Occipital lobe (tissue), 2 donors: ENCODE results near the gene ROCK2. TPM values are rescaled to one million over a fixed set of nuclear protein-coding genes. Genes with fewer than 3 reads are reported as not detected.
"Not testable (repeated sequence)": the region's sequence is repeated elsewhere in the genome, so short reads cannot be mapped to it uniquely, and the experiment has no call there.

Source experiments
- DNase-seq: peaks from one replicate; lab custom pipeline; 2025; lab: John Stamatoyannopoulos, UW
- total RNA-seq: library from RNA; depleted of rRNA; stranded (reverse); fragments of >200 nt; gene quantifications from one replicate; pipeline ENCODE4 v1.2.3, GENCODE V29; 2014

ROCK2 gene
- total RNA-seq, 1 donor from 2014 or later = 68.2 TPM

DNA sequence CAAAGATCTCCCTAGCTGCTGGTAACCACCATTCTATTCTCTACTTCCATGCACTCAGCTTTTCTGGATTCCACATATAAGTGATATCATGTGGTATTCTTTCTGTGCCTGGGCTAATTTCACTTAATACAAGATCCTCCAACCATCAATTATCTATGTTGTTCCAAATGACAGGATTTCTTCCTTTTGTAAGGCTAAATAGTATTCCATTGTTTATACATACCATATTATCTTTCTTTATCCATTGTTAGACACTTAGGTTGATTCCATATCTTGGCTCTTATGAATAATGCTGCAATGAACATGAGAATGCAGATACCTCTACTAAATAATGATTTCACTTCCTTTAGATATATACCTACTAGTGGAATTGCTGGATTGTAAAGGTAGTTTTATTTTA lies 66.2 kb downstream of the ROCK2 start:
- no peak for DNase-seq

DNA sequence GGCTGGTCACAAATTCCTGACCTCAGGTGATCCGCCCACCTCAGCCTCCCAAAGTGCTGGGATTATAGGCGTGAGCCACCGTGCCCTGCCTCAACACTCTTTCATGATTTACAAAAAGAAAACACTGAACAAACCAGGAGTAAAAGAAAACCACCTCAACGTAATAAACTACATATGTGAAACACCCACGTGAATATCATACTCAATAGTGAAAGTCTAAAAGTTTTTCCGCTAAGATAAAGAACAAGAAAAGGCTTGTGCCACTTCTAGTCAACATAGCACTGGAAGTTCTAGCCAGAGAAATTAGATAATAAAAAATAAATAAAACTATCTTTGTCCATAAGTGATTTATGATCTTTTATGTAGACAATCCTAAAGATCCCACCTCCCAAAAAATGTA lies 68.5 kb downstream of the ROCK2 start:
- DNase-seq = no peak

- no peak for DNase-seq
These were observed 73.5 kb downstream of the ROCK2 start for GRCh38 chr2:11270891-11271290.

- no peak for DNase-seq
These were observed 76.5 kb downstream of the ROCK2 start for GRCh38 chr2:11267931-11268330.

DNA sequence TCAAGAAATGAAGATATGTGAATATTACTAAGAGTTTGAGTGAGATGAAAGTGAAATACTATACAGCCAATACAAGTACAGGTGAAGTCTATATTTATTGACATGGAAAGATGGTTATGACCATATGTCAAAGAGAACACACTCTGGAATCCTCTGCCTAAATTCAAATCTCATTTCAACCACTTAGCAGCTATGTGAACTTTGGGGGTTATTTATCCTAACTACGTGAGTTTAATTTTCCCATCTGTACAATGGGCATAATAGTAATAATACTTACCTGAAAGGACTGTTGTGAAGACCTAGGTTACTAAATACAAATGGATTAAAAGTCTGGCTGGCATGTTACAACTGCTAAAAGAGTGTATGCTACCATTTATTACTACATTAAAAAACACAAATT lies 79.6 kb downstream of the ROCK2 start:
- no peak for DNase-seq

DNA sequence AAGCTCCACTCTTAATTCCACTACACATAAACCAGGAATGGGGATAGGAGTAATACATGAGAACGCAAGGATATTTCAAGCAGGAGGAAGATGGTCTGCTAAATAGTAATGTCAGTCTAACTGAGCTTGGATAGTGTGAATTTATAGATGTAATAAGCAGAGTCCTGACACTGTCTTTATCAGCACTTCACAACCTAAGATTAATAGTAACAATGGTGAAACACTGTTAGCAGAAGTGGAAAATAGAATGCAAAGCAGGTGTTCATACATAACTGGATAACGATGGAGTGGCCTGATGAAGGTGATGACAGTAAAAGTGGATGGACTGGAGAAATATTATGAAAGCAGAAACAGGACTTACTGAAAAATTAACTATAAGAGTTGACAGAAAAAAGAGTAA lies 80.4 kb downstream of the ROCK2 start:
- no peak for DNase-seq

GRCh38 chr2:11263177-11263576 lies 81.3 kb downstream of the ROCK2 start:
- no peak for DNase-seq

DNA sequence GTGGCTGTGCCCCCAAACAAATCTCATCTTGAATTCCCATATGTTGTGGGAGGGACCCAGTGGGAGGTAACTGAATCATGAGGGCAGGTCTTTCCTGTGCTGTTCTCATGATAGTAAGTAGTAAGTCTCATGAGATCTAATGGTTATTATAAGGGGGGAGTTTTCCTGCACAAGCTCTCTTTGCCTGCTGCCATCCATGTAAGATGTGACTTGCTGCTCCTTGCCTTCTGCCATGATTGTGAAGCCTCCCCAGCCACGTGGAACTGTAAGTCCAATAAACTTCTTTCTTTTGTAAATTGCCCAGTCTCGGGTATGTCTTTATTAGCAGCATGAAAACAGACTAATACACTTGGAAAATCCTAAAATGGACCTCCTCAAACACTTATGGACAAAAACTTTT lies 82.0 kb downstream of the ROCK2 start:
- not testable (repeated sequence) for DNase-seq

DNA sequence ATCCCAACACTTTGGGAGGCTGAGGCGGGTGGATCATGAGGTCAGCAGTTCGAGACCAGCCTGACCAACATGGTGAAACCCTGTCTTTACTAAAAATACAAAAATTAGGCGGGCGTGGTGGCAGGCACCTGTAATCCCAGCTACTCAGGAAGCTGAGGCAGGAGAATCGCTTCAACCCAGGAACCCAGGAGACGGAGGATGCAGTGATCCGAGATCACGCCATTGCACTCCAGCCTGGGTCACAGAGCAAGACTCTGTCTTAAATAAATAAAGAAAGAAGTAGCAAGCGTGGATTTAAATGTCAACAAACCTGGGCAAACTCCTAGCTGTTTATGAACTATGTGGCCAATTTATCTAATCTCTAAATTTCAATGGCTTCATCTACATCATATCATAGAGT lies 82.9 kb downstream of the ROCK2 start:
- not testable (repeated sequence) for DNase-seq

- DNase-seq = no peak
These were observed 83.5 kb downstream of the ROCK2 start for GRCh38 chr2:11260979-11261378.

GRCh38 chr2:11257964-11258363 lies 86.5 kb downstream of the ROCK2 start:
- no peak for DNase-seq

- no peak for DNase-seq
These were observed 87.4 kb downstream of the ROCK2 start for GRCh38 chr2:11257078-11257477.

- DNase-seq = no peak
These were observed 88.3 kb downstream of the ROCK2 start for GRCh38 chr2:11256166-11256565.

DNA sequence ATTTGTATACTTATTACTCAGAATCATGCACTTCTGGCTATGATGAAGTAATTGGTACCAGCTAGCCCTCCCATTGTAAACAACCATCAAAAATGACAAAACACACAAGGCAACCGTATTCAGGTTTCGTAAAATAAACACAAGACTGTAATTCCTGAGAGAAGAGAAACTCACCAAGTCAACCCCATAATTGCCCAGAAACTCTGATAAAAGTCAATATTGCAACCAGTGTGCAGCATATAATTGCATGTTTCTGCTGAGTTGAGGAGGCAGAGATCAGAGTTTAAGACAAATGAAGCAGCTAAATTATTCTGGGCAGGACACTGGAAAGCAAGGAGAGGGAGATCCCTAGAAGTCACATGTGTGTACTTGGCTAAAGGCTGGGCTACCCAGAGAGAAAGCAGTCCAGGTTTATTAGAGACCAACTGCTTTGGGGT lies 90.3 kb downstream of the ROCK2 start:
- DNase-seq = no peak

GRCh38 chr2:11252458-11252857 lies 92.0 kb downstream of the ROCK2 start:
- not testable (repeated sequence) for DNase-seq

- DNase-seq = no peak
These were observed 93.8 kb downstream of the ROCK2 start for GRCh38 chr2:11250400-11251196.

DNA sequence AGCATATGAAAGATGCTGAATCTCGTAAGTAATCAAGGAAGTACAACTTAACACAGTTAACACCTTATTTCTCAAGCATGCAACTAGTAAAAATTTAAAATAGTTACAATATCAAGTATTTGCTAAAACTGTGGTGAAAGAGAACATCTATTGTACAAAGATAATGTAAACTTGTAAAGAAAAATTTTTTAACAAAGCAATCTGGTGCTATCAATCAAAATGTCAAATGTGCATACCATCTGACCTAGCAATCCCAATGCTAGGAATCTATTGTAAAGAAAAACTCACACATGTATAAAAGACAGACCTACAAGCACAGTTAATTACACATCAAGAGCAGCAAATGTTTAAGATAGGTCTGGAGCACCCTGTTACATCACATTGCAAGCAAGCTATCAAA lies 99.1 kb downstream of the ROCK2 start:
- no peak for DNase-seq

- no peak for DNase-seq
These were observed 100.2 kb downstream of the ROCK2 start for GRCh38 chr2:11244091-11244826.

DNA sequence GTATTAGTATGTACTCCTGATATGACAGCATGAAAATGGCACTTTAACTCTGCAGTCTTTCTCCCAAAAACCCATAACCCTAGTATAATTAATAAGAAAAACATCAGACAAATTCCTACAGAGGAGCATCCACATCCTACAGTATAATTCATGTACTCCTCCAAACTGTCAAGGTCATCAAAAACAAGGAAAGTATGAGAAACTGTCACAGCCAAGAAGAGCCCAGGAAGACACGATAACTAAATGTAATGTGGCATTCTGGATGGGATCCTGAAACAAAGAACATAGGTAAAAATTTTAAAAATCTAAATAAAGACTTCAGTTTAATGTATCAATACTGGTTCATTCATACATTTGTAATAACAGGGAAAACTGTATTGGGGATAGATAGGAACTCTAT lies 100.9 kb downstream of the ROCK2 start:
- no peak for DNase-seq

- no peak for DNase-seq
These were observed 101.8 kb downstream of the ROCK2 start for GRCh38 chr2:11242542-11243174.

DNA sequence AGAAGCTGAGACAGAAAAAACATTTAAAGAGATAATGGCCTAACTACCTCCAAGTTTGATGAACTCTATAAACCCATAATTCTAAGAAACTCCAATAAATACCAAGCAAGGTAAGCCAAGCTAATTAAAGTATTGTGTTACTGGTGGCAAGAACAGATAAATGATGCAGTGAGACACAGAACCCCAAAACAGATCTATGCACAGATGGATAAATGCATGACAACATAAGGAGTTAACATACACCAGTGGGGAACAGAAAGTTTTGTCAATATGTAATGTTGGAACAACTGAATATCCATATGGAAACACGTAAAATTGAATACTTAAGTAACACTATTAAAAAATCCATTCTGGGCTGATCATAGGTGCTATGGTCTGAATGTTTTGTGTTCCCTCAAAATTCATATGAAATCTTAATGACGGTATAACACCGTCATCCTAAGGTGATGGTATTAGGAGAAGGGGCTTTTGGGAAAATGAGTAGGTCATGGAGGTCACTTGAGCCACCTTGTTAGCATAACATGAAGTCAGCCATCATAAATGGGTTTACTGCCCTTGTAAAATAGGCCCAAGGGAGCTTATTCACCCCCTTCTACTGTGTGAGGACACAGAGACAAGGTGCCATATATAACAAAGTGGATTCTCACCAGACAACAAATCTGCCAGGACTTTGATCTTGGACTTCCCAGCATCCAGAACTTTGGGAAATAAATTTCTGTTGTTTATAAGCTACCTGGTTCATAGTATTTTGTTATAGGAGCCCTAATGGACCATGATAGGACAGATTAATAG lies 102.8 kb downstream of the ROCK2 start:
- DNase-seq = no peak
